Subcutaneous adipose tissue (tissue), 4 donors: ENCODE results near the gene MGAT4B. TPM values are rescaled to one million over a fixed set of nuclear protein-coding genes. Genes with fewer than 3 reads are reported as not detected.

ENCODE experiments used
- total RNA-seq, 4 donors: library from RNA; depleted of rRNA; stranded (reverse); fragments of >200 nt; gene quantifications; one replicate each; pipeline ENCODE4 v1.1.0, GENCODE V29; 2016
- TF ChIP-seq, protein P1 (sequence below): fragments of 450-650 bp; IDR thresholded peaks from one replicate; pipeline ENCODE4 v1.5.1; 2016; ENCODE audit warnings: low read depth, mild to moderate bottlenecking, control low read depth, antibody characterized with exemption, moderate library complexity

Gene MGAT4B
- total RNA-seq, 4 donors from 2014 or later, result 47.9 to 101 (median 84.2) TPM

DNA sequence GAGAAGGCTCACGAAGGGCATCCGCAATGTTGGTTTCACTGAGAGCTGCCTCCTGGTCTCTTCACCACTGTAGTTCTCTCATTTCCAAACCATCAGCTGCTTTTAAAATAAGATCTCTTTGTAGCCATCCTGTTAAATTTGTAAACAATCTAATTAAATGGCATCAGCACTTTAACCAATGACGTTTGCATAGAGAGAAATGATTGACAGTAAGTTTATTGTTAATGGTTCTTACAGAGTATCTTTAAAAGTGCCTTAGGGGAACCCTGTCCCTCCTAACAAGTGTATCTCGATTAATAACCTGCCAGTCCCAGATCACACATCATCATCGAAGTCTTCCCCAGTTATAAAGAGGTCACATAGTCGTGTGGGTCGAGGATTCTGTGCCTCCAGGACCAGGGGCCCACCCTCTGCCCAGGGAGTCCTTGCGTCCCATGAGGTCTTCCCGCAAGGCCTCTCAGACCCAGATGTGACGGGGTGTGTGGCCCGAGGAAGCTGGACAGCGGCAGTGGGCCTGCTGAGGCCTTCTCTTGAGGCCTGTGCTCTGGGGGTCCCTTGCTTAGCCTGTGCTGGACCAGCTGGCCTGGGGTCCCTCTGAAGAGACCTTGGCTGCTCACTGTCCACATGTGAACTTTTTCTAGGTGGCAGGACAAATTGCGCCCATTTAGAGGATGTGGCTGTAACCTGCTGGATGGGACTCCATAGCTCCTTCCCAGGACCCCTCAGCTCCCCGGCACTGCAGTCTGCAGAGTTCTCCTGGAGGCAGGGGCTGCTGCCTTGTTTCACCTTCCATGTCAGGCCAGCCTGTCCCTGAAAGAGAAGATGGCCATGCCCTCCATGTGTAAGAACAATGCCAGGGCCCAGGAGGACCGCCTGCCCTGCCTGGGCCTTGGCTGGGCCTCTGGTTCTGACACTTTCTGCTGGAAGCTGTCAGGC lies 30.7 kb upstream of the MGAT4B start:
- TF ChIP-seq, protein P1, sequence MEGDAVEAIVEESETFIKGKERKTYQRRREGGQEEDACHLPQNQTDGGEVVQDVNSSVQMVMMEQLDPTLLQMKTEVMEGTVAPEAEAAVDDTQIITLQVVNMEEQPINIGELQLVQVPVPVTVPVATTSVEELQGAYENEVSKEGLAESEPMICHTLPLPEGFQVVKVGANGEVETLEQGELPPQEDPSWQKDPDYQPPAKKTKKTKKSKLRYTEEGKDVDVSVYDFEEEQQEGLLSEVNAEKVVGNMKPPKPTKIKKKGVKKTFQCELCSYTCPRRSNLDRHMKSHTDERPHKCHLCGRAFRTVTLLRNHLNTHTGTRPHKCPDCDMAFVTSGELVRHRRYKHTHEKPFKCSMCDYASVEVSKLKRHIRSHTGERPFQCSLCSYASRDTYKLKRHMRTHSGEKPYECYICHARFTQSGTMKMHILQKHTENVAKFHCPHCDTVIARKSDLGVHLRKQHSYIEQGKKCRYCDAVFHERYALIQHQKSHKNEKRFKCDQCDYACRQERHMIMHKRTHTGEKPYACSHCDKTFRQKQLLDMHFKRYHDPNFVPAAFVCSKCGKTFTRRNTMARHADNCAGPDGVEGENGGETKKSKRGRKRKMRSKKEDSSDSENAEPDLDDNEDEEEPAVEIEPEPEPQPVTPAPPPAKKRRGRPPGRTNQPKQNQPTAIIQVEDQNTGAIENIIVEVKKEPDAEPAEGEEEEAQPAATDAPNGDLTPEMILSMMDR, result no peak

DNA sequence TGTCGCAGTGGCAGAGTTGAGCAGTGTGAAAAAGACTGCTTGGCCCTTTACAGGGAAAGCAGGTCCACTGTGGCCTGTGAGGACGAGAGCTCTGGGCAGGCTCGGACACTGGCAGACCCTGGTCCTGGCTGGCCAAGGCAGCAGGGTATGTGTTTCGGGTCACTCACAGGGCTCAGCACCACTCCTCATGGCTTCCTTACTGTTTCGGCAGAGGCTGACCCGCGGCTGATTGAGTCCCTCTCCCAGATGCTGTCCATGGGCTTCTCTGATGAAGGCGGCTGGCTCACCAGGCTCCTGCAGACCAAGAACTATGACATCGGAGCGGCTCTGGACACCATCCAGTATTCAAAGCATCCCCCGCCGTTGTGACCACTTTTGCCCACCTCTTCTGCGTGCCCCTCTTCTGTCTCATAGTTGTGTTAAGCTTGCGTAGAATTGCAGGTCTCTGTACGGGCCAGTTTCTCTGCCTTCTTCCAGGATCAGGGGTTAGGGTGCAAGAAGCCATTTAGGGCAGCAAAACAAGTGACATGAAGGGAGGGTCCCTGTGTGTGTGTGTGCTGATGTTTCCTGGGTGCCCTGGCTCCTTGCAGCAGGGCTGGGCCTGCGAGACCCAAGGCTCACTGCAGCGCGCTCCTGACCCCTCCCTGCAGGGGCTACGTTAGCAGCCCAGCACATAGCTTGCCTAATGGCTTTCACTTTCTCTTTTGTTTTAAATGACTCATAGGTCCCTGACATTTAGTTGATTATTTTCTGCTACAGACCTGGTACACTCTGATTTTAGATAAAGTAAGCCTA lies 29.8 kb upstream of the MGAT4B start:
- TF ChIP-seq, protein P1, result no peak

DNA sequence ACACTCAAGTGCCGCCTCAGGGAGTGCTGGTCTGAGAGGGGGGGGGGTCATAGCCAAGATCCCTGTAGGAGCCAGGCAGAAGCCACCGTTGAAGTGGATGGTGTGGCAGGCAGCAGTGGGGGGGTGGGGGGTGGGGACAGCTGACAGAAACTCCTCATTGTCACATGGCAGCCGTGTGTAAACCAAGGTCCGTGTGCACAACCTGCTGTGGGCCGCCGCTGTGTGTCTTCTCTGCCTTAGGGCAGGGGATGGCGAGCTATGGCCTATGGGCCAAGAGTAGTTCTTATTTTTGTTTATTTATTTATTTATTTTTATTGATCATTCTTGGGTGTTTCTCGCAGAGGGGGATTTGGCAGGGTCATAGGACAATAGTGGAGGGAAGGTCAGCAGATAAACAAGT lies 27.5 kb upstream of the MGAT4B start:
- TF ChIP-seq, protein P1, result no peak

DNA sequence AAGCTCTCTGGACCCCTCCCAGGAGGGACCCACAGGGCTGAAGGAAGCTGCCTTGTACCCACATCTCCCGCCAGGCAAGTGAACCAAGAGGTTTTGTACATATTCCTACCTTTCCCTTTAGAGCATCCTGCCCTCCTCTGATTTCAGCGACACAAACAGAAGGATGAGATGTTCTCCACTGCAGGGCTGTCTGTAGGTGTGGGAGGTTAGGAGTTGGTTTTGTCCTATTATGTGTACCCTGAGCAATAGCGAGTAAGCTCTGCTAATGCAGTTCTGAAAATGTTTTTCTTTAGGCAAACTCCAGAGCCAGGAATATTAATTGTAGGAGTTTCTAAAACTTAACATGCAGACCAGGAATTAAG lies 27.0 kb upstream of the MGAT4B start:
- TF ChIP-seq, protein P1, result no peak

DNA sequence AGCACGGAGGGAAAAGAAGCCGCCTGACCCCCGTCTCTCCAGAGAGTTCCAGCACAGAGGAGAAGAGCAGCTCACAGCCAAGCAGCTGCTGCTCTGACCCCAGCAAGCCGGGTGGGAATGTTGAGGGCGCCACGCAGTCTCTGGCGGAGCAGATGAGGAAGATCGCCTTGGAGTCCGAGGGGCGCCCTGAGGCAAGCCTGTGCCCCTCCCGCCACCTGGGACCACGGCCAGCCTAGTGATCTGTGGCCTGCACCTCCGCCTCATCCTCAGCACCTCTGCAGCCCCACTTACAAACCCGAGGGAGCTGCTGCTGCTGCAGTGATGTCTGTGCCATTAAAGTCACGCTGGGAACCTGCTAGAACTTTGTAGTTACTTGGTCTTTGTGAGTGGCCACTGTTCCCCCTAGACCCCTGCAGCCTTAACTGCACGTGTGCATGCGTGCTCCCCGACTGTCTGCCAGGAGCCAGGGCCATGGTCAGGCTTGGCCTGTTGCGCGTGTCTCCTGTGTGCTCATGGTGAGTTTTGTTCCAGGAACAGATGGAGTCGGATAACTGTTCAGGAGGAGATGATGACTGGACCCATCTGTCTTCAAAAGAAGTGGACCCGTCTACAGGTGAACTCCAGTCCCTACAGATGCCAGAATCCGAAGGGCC lies 26.5 kb upstream of the MGAT4B start:
- TF ChIP-seq, protein P1, result no peak

DNA sequence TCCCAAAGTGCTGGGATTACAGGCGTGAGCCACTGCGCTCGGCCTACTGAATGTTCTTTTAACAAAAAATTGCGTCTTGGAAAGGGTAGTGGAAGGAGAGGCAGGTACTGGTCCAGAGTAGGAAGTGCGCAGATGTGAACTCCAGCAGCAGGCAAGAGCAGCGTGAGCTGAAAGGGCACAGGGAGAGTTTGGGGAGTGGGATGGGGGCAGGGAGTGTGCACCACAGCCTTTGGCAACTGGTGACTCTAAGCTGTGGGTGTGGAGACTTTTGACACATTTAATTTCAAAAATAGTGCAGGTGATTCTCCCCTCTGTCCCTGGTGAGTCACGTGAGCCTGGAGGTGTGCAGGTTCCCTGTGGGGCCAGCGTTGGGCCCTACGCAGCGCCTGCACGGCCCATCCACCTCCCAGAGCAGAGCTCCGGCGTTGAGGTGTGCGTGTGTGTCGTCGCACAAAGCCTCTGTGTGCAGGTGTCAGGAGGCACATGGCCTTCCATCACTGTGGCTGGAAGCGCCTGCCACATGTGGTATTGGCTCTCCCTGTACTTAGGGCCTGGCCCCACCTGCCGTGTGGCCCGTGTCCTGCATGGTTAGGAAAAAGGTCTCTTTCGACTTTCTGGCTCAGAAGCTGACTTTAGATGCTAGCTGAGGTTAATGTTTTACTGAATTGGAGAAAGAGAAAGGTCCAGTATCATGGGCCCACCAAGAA lies 25.5 kb upstream of the MGAT4B start:
- TF ChIP-seq, protein P1, result no peak
